ACHN (cell line): ENCODE data around the gene ULBP2.
"Not testable (repeated sequence)": the region's sequence is repeated elsewhere in the genome, so short reads cannot be mapped to it uniquely, and the experiment has no call there.

Experiments
- DNase-seq: peaks from one replicate; pipeline ENCODE4 v3.0.0-alpha.2; 2015
- in situ Hi-C: cut with HindIII; loops from 2 replicates; pipeline ENCODE4 v1.10.0; 2017; ENCODE audit warnings: low sequenced_read_pairs, low pct_ligation_motif_present, low pct_unique_long_range_greater_than_20kb

ULBP2 gene

GRCh38 chr6:149939909-149940671 is 1.7 kb upstream of the ULBP2 start:
- DNase-seq: no peak
- in situ Hi-C loops: no loop called here

GRCh38 chr6:149940672-149940982 is 1.2 kb upstream of the ULBP2 start:
- in situ Hi-C loops: no loop called here
- DNase-seq: no peak

- in situ Hi-C loops: no loop called here
- no peak for DNase-seq
Observed at GRCh38 chr6:149942461-149942829, 631 bp downstream of the ULBP2 start.

- DNase-seq, in situ Hi-C loops: not testable (repeated sequence)
Observed at GRCh38 chr6:149943321-149943720, 1.5 kb downstream of the ULBP2 start.

- DNase-seq, in situ Hi-C loops: not testable (repeated sequence)
Observed at GRCh38 chr6:149945276-149945675, 3.5 kb downstream of the ULBP2 start.

GRCh38 chr6:149946631-149947030 is 4.8 kb downstream of the ULBP2 start:
- in situ Hi-C loops, DNase-seq: not testable (repeated sequence)

GRCh38 chr6:149947533-149947932 is 5.7 kb downstream of the ULBP2 start:
- in situ Hi-C loops, DNase-seq: not testable (repeated sequence)

GRCh38 chr6:149948011-149948410 is 6.2 kb downstream of the ULBP2 start:
- in situ Hi-C loops: no loop called here
- DNase-seq: no peak

GRCh38 chr6:149948616-149949015 is 6.8 kb downstream of the ULBP2 start:
- DNase-seq: no peak
- in situ Hi-C loops: no loop called here

GRCh38 chr6:149950423-149950822 is 8.6 kb downstream of the ULBP2 start:
- DNase-seq: no peak
- in situ Hi-C loops: no loop called here

- in situ Hi-C loops: no loop called here
- DNase-seq: no peak
Observed at GRCh38 chr6:149951096-149951495, 9.3 kb downstream of the ULBP2 start.

GRCh38 chr6:149951626-149952025 is 9.8 kb downstream of the ULBP2 start:
- in situ Hi-C loops: no loop called here
- no peak for DNase-seq

GRCh38 chr6:149953390-149953789 is 11.6 kb downstream of the ULBP2 start:
- DNase-seq, in situ Hi-C loops: not testable (repeated sequence)

- DNase-seq, in situ Hi-C loops: not testable (repeated sequence)
Observed at GRCh38 chr6:149953934-149954327, 12.1 kb downstream of the ULBP2 start.

- in situ Hi-C loops: not testable (repeated sequence)
Observed at GRCh38 chr6:149954328-149954983, 12.6 kb downstream of the ULBP2 start.

GRCh38 chr6:149954984-149955653 is 13.3 kb downstream of the ULBP2 start:
- DNase-seq, in situ Hi-C loops: not testable (repeated sequence)

More at GRCh38 chr6:149954328-149954983, 12.6 kb downstream of the ULBP2 start:
- DNase-seq: not testable (repeated sequence)

- DNase-seq, in situ Hi-C loops: not testable (repeated sequence)
Observed at GRCh38 chr6:149955654-149956317, 14.0 kb downstream of the ULBP2 start.

- DNase-seq, in situ Hi-C loops: not testable (repeated sequence)
Observed at GRCh38 chr6:149958124-149958523, 16.3 kb downstream of the ULBP2 start.

GRCh38 chr6:149959806-149960205 is 18.0 kb downstream of the ULBP2 start:
- in situ Hi-C loops, DNase-seq: not testable (repeated sequence)
